Gastrocnemius medialis (tissue), 4 donors: Measurements from ENCODE around the gene LHX5. TPM values are rescaled to one million over a fixed set of nuclear protein-coding genes. Genes with fewer than 3 reads are reported as not detected.

ENCODE experiments used
- ATAC-seq, 2 donors: fragments of 150-250 bp; one replicate each; pipeline ENCODE4 v1.9.1; 2016
- DNase-seq, 2 donors: peaks; one replicate each; pipeline ENCODE4 v3.0.0-alpha.2; 2019
- H3K27ac ChIP-seq, 4 donors: fragments of 200-600 bp; sonication (generic); 1 replicate in 1 of 4; 2 replicates in 3 of 4; pipeline ENCODE4 v1.5.1; 2016 to 2018; ENCODE audit warnings: mild to moderate bottlenecking in 2 of 4, moderate library complexity in 1 of 4
- H3K27me3 ChIP-seq, 3 donors: fragments of 200-600 bp; sonication (generic) in 2 of 3; 1 replicate in 1 of 3; 2 replicates in 2 of 3; pipeline versions ENCODE4 v1.5.1 to v1.6.0; 2016 to 2019; ENCODE audit warnings: mild to moderate bottlenecking in 1 of 3, moderate library complexity in 1 of 3
- H3K36me3 ChIP-seq, 2 donors: fragments of 200-600 bp; sonication (generic) in 1 of 2; one replicate each; pipeline ENCODE4 v1.5.1; 2017 to 2018
- H3K4me1 ChIP-seq, 2 donors: fragments of 200-600 bp; sonication (generic) in 1 of 2; one replicate each; pipeline ENCODE4 v1.5.1; 2016 to 2017; ENCODE audit warnings: mild to moderate bottlenecking in 2 of 2
- H3K4me3 ChIP-seq, 4 donors: fragments of 200-600 bp; sonication (generic) in 3 of 4; 1 replicate in 1 of 4; 2 replicates in 3 of 4; pipeline ENCODE4 v1.5.1; 2016 to 2019; ENCODE audit warnings: mild to moderate bottlenecking in 2 of 4
- H3K9me3 ChIP-seq, 3 donors: fragments of 200-600 bp; sonication (generic) in 2 of 3; 1 replicate in 1 of 3; 2 replicates in 2 of 3; pipeline ENCODE4 v1.5.1; 2016 to 2019
- POLR2A ChIP-seq, 2 donors: fragments of 450-650 bp; IDR thresholded peaks; one replicate each; pipeline ENCODE4 v1.6.1; 2017; ENCODE audit warnings: antibody characterized with exemption in 2 of 2, mild to moderate bottlenecking in 2 of 2, moderate library complexity in 2 of 2
- in situ Hi-C, 4 donors: fragments of 200-750 bp; cut with MboI; loops; one replicate each; pipeline versions ENCODE4 v1.15.0 to v1.8.0; 2017; ENCODE audit warnings: low sequenced_read_pairs in 4 of 4
- intact Hi-C: fragments of 100-400 bp; cut with DNase I; formaldehyde crosslinking; loops from one replicate; pipeline ENCODE4 v1.15.1; 2023; ENCODE audit warnings: low total_unique reads
- total RNA-seq, 4 donors: library from RNA; depleted of rRNA; stranded (reverse); fragments of >200 nt; gene quantifications; one replicate each; pipeline versions ENCODE4 v1.1.0 to v1.2.3, GENCODE V29; 2016
- TF ChIP-seq, protein P1 (sequence below), 5 experiments: fragments of 450-650 bp in 3 of 5; fragments of 200-600 bp in 2 of 5; sonication (generic) in 2 of 5; IDR thresholded peaks in 4 of 5; conservative IDR thresholded peaks in 1 of 5; 1 replicate in 4 of 5; 2 replicates in 1 of 5; pipeline ENCODE4 v1.5.1; 2016 to 2019; ENCODE audit warnings: antibody characterized with exemption in 5 of 5, mild to moderate bottlenecking in 3 of 5, moderate library complexity in 3 of 5

Gene LHX5
- total RNA-seq, 4 donors from 2014 or later = not detected

DNA sequence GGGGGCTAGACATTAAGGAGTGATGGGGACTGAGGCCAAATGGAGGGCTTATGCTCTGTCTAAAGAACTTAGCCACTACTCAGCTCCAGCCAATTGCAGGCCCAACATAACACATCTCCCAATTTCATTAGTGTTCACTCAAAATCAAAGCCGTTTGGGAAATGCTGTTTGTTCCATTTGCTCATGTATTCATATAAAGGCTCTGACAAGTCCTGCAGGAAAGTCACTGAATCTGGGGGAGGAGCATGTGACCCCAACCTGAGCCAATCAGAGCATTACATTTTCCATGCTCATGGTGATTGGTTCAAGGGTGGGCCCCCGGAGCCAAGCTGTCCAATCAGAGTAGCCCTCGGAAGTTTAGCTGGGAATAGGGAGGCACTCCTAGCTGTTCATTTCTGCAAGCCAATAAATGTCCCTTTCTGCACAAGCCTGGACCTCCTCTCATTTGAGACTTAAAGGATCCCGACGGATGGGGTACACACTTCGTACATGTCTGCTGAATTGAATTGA, 28.6 kb downstream of the LHX5 start:
- DNase-seq = no peak
- Histone ChIP-seq H3K36me3 (no peaks in the 10 kb centered on the region), H3K4me3 (no peak overlapping the region), H3K27me3 (peaks cover 7 to 16% (median 13%) of the 10 kb centered on the region in 3 donors), H3K4me1 (no peaks in the 10 kb centered on the region), H3K9me3 (no peaks in the 10 kb centered on the region), H3K27ac (no peak overlapping the region)
- in situ Hi-C loops (loop anchor here in 1 of 4 donors (25.0 kb wide), 1 partner anchor 131 kb away; no protein-coding TSS in a partner anchor), intact Hi-C loops (no loop called here)
- TF ChIP-seq, protein P1, sequence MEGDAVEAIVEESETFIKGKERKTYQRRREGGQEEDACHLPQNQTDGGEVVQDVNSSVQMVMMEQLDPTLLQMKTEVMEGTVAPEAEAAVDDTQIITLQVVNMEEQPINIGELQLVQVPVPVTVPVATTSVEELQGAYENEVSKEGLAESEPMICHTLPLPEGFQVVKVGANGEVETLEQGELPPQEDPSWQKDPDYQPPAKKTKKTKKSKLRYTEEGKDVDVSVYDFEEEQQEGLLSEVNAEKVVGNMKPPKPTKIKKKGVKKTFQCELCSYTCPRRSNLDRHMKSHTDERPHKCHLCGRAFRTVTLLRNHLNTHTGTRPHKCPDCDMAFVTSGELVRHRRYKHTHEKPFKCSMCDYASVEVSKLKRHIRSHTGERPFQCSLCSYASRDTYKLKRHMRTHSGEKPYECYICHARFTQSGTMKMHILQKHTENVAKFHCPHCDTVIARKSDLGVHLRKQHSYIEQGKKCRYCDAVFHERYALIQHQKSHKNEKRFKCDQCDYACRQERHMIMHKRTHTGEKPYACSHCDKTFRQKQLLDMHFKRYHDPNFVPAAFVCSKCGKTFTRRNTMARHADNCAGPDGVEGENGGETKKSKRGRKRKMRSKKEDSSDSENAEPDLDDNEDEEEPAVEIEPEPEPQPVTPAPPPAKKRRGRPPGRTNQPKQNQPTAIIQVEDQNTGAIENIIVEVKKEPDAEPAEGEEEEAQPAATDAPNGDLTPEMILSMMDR (IDR thresholded peaks at IDR 0.05 in 4 of 5, conservative IDR thresholded peaks at IDR 0.05 in 1 of 5) = no peak
- no peak for TF ChIP-seq POLR2A (IDR thresholded peaks at IDR 0.05)
- ATAC-seq = no peak

DNA sequence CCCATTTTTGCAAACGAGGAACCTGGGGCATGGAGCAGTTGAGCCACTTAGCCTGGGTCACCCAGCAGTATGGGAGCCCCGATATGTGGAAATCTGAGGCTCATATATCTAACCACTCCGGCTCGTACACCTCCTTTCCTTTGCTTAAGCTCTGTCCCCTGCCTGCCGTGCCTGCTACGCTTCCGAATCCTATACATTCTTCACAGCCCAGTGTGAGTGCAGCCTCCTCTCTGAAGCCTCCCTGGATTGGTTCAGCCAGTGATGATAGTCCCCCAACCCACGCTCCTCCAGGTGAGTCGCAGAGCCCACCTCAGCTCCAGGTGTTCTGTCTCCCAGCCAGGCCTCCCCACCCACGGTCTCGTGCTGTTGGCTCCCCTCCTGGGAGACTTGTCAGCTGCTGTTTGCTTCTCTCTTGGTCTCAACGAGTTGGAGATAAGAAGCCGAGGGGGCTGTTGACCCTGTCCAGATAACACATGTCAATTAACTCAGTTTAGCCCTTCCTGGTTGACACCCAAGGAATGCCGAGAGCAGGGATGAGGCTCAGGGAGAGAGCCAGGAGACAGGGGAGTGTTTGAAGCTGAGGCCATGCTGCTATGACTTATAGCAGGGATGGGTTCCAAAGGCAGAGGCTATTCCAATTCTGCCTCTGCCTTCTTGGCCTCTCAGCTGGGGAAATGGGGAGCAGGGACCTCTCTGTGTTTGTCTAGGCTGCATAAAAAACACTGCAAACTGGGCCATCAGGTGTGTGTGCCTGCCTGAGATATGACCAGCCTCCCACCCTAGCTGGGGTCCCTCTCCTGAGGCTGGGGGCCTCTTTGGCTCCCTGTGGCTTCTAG, 30.5 kb downstream of the LHX5 start:
- DNase-seq = no peak
- TF ChIP-seq, protein P1 (IDR thresholded peaks at IDR 0.05 in 4 of 5, conservative IDR thresholded peaks at IDR 0.05 in 1 of 5) = no peak
- TF ChIP-seq POLR2A (IDR thresholded peaks at IDR 0.05) = no peak
- in situ Hi-C loops = loop anchor here in 1 of 4 donors (25.0 kb wide), 1 partner anchor 129 kb away; no protein-coding TSS in a partner anchor
- Histone ChIP-seq H3K4me1 (no peaks in the 10 kb centered on the region), H3K27me3 (peaks cover 0 to 10% (median 9%) of the 10 kb centered on the region in 3 donors), H3K4me3 (no peak overlapping the region), H3K36me3 (no peaks in the 10 kb centered on the region), H3K9me3 (no peaks in the 10 kb centered on the region), H3K27ac (no peak overlapping the region)
- intact Hi-C loops = no loop called here
- ATAC-seq = no peak

DNA sequence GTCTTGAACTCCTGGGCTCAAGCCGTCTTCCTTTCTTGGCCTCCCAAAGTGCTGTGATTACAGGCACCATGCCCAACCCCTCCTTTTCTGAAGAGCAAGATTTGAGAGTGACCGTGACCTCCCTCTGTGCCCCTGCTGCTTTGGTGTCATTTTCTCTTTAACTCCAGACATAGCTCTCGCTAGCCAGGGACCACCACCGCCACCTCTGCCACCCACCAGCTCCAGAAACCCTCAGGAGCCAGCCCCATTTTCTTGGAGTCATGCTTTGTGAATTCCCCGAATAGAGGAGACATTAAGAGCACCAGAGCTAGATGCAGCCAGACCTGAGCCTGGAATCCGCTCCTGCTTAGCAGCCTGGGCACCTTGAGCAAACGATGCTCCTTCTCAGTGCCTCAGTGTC, 31.3 kb downstream of the LHX5 start:
- no peaks in the 10 kb centered on the region for H3K4me1 ChIP-seq
- no peak overlapping the region for H3K27ac ChIP-seq
- in situ Hi-C loops = loop anchor here in 1 of 4 donors (25.0 kb wide), 1 partner anchor 128 kb away; no protein-coding TSS in a partner anchor
- DNase-seq = no peak
- no peak overlapping the region for H3K4me3 ChIP-seq
- H3K36me3 ChIP-seq = no peaks in the 10 kb centered on the region
- intact Hi-C loops = no loop called here
- H3K9me3 ChIP-seq = no peaks in the 10 kb centered on the region
- H3K27me3 ChIP-seq = peaks cover 0 to 5% (median 1%) of the 10 kb centered on the region in 3 donors
- TF ChIP-seq, protein P1 (IDR thresholded peaks at IDR 0.05 in 4 of 5, conservative IDR thresholded peaks at IDR 0.05 in 1 of 5) = no peak
- no peak for TF ChIP-seq POLR2A (IDR thresholded peaks at IDR 0.05)
- ATAC-seq = no peak

DNA sequence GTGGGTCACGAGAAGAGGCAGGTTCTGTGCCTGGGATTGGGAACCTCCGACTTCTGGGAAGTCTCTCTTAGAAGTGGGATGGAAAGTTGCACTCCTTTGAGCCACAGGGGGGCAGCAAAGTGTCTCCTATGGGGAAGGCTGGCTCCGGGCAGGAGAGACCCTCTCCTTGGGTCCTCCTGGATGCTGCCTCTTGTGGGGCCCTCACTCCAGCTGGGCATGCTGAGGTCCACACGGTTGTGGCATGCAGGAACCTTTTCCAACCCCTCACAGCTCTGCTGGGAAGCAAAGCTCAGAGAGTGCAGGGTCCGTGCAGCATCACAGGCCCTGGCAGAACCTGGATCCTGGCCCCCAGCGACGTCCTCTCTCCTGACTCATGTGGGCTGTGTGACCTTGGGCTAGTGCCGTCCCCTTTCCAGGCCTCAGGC, 32.1 kb downstream of the LHX5 start:
- ATAC-seq = no peak
- in situ Hi-C loops = loop anchor here in 1 of 4 donors (25.0 kb wide), 1 partner anchor 127 kb away; no protein-coding TSS in a partner anchor
- H3K9me3 ChIP-seq = no peaks in the 10 kb centered on the region
- no peak for DNase-seq
- TF ChIP-seq, protein P1 (IDR thresholded peaks at IDR 0.05 in 4 of 5, conservative IDR thresholded peaks at IDR 0.05 in 1 of 5) = peak in 3 of 5 experiments; percentile 18 to 43 (median 24)
- TF ChIP-seq POLR2A (IDR thresholded peaks at IDR 0.05) = no peak
- peaks cover 0 to 5% (median 0%) of the 10 kb centered on the region in 3 donors for H3K27me3 ChIP-seq
- no peaks in the 10 kb centered on the region for H3K36me3 ChIP-seq
- intact Hi-C loops = no loop called here
- no peak overlapping the region for H3K27ac ChIP-seq
- H3K4me3 ChIP-seq = no peak overlapping the region
- no peaks in the 10 kb centered on the region for H3K4me1 ChIP-seq
